ENCODE measurements around the gene MYLK.

- no peak for TF ChIP-seq POLR2A (IDR thresholded peaks at IDR 0.05)
- TF ChIP-seq CTCF (IDR thresholded peaks at IDR 0.05), result no peak
Observed at GRCh38 chr3:123650101-123650500, 234.0 kb downstream of the MYLK start.
